NCI-H2081 treated with DMSO at 0.1 percent for 48 hours (cell line): ENCODE measurements around the gene PPP1R9A.

ENCODE experiments used
- DNase-seq: peaks from one replicate; lab custom pipeline; 2025; lab: John Stamatoyannopoulos, UW

PPP1R9A gene

DNA sequence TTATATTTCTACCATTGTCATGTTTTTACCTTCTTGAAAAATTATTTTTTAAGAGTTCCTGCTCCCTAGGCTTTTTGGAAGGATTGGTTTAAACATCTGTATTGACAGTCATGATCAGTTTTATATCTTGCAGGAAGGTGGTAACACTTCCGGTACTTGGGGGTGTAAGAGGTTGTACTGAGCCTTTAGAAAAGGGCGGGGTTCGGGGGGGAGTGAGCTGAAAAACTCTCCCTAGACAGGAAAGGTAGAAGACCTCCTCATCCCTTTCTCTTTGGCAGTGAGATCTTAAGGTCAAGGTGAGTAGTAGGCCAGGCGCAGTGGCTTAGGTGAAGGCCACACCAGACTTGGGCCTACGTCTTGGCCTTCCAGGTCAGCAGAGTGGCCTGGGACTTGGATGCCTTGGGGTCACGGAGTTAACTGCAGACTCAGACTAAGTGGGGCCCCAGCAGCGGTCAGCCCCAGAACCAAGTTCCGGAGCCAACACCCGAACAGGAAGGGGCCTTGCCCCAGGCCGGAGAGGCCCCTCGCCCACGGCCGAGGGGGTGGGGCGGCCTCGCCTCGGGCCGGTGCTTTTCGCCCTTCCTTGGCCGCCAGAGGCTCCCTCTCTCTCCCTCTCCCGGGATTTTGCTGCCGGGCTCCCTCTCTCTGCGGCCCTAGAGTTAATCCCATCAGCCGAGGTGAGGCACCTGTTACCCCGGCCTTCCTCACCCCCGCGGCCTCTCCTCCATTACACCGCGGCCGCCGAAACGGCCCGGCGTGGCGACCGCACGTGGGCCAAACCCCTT, at the start of gene PPP1R9A:
Gene PPP1R9A, plus strand, starts transcription at position 569 of the 785 bp plus-strand sequence. CDS start 2,520 bp downstream, outside the sequence.
- DNase-seq: peak; percentile 21

DNA sequence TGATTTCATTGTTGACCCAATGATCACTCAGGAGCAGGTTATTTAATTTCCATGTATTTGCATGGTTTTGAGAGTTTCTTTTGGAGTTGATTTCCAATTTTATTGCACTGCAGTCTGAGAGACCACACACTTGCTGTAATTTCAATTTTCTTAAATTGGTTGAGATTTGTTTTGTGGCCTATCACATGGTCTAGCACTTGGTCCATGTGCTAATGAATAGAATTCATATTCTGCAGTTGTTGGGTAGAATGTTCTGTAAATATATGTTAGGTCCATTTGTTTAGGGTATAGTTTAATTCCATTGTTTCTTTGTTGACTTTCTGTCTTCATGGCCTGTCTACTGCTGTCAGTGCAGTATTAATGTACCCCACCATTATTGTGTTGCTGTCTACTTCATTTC, 36.3 kb upstream of the PPP1R9A start:
- no peak for DNase-seq

DNA sequence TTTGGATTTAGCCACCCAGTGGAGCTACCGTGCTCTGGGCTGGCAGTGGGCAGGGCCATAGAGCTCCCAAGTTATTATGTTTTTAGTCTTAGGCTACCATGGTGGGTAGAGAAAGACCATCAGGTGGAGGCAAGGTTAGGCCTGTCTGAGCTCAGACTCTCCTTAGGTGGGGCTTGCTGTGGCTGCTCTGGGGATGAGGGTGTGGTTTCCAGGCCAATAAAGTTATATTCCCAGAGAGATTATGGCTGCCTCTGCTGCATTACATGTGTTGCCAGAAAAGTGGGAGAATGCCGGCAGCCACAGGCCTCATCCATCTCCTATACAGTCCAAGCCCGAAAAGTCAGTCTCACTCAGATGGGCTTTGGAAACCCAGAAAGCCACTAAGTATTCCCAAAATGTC, 34.2 kb upstream of the PPP1R9A start:
- no peak for DNase-seq

DNA sequence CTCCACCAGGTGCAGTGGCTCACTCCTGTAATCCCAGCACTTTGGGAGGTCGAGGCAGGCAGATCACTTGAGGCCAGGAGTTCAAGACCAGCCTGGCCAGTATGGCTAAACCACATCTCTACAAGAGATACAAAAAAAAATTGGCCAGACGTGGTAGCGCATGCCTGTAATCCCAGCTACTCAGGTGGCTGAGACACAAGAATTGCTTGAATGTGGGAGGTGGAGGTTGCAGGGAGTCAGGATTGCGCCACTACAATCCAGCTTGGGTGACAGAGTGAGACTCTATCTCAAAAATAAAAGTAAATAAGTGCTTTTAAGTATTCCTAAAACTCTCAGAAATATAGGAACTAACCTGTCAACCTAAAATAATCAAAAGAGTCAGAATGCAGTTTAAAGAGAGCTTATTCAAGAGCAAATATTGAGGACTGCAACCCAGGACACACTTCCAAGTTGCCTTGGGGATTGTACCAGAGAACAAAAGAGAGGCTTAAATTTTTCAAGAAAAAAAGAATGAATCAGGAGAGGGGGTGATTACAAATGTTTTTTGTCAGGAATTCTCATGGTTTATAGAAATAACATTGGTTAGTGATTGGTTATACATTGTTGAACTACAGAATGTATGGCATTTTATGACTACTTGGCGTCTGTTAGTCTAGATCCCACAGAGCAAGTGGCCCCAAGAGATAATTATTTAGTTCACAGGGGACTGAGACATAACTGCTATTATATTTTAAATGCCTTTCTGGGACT, 33.2 kb upstream of the PPP1R9A start:
- no peak for DNase-seq

DNA sequence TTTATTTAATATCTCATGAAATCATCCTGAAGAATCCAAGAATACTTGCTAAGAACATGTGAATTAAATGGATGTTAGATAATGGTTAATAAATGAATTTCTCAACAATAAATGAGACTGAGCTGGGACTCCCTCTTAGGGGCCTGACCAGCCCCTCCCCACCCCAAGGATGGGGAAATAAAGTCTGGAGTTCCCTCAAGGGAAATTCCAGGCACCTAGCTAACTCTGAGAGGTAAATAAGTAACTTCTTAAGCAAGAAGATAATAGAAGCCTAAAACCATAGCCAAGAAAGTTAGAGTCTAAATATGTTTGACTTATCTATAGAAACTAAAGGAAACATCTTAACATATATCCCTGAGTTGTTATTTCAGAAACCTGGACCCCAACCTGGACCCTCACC, 32.2 kb upstream of the PPP1R9A start:
- no peak for DNase-seq

DNA sequence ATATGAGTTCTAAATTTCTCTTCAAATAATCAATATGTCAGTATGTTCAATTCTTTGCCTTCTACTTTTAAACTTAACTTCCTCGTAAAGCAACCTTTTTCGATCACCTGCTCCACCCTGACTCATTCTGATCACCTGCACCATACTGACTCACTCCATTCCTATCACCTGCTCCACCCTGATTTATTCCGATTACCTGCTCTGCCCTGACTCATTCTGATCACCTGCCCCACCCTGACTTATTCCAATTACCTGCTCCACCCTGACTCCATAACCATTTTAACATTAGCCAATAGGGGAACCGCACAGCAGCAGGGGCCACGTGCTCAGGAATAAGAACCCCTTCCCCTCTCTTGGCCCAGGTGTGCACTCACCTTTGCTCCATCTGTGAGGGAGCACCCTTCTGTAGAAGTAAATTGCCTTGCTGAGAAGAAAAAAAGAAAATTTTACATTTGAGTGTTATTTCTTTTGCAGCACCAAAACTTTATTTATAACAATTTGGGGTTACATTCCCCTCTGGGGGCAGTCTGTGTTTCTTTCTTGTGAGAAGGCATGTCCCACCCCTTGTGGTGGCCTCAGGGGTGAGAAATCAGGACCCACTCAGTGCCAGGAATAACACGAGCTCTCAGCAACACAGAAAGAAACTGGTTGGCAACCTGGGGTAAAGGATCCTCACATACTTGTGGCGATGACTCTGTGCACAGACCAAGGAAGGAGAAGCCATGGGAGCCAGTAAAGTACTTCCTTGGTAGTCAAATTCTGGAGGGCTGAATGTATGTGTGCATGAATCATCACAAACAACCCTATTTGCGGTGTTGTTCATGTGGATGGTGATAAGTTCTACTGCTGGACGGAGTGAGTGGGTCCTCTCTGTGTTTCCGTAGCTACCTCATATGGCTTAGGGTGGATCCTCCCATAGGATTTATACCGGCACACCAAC, 29.4 kb upstream of the PPP1R9A start:
- DNase-seq: no peak

DNA sequence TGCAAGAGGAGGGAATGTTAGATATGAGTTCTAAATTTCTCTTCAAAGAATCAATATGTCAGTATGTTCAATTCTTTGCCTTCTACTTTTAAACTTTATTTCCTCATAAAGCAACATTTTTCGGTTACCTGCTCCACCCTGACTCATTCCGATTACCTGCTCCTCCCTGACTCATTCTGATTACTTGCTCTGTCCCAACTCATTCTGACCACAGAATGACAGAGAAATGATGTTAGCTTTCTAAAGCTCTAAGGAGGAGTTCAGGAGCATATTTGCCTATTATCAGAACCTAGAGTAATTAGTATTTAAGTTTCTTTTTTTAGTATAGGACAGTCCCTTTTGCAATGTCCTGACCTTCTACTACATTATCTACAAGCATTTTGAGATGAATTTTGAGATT, 24.5 kb upstream of the PPP1R9A start:
- no peak for DNase-seq

DNA sequence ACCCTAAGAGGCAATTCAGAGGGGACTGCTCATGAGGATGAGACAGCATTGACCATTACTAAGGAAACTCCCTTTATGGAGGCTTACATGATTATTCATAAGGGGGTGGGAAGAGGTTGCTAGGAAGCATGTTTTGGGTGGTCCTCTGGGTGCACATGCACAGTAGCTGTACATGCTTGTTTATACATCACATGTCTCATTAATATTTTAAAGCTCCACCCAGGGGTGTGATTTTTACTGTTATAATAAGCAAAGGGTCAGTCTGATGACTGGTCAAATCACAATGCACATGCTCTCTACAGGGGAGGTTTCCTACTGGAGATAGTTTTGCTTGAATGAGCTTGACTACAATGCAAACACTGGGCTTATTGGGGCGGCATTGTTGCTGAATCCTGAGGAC, 23.8 kb upstream of the PPP1R9A start:
- DNase-seq: no peak

DNA sequence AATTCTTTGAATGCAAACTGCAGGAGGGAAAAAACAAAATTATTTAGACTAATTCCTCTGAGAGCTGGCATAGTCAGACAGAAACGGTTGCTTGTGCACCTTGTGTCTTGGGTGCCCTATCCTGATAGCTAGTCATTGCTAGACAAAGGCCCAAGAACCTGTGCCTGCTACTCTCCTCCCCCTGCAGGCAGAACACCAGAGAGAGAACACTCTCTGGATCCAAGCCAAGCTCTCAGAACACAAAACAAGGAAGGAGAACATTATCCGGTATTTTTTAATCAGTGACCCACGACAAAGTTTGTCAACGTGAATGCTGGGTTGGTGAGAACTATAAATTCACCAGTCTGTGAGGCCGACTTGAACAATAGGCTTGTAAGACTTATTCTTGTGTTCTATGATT, 18.8 kb upstream of the PPP1R9A start:
- DNase-seq: no peak

DNA sequence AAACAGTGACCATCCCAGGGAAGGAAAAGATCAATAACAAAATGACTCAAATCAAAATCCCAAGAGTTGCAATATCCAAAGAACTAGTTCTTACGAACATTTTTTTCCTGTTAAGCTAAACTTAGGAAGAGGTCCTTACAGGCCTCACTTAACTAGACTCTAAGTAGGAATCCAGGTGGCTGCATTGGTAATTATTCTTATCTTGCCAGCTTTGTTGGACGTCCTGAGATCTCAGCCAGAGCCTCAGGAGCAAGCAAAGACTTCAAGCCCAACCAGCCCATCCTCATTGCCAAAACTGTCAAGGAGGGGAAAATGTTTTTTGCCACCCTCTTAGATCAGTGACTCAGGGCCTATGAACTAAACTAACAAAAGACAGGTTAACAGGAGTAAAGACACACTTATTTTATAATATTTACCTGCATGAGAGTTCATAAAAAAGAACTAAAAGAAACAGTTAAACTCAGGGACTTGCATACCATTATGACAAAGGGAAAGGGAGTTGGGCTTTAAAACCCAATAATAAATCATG, 18.3 kb upstream of the PPP1R9A start:
- no peak for DNase-seq

DNA sequence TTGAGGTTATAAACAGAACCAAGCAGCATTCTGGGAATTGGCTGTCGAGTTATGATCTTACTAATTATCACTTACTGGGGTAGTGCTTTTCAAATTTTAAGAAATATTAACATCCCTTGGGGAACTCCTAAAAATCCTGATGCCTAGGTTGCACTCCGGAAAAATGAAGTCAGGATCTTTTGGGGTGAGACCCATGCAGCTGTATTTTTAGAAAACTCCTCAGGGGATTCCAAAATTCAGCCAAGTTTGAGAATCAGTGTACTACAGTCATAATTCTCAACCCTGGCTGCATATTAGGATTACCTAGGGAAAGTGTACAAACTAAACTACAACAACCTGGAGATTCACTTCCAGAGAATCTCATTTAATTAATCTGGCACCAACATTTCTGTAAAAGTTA, 17.2 kb upstream of the PPP1R9A start:
- DNase-seq: no peak

DNA sequence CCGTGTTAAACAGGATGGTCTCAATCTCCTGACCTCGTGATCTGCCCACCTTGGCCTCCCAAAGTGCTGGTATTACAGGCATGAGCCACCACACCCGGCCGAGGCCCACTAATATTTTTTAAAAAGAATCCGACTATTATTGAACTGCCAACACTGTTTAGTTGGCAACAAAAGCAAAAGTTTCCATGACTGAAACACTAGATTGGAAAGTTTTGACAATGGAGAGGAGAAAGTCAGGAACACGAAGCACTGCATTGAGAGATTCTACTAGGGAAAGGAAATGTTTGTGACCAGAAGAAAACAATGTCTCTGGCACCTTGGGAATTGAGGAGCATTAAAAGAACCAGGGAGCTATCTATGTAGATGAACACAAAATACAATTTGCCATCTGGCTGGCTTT, 13.7 kb upstream of the PPP1R9A start:
- no peak for DNase-seq

DNA sequence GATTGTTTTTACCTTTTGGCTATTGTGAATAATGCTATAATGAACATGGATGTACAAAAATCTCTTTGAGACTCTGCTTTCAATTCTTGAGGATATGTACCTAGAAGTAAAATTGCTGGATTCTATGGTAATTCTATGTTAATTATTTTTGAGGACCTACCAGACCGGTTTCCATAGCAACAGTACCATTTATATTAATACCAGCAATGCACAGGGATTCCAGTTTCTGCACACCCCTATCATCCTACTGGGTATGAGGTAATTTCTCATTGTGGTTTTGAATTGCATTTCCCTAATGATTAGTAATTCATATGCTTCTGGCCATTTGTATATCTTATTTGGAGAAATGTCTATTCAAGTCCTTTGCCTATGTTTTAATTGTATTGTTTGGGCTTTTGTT, 9.9 kb upstream of the PPP1R9A start:
- no peak for DNase-seq

DNA sequence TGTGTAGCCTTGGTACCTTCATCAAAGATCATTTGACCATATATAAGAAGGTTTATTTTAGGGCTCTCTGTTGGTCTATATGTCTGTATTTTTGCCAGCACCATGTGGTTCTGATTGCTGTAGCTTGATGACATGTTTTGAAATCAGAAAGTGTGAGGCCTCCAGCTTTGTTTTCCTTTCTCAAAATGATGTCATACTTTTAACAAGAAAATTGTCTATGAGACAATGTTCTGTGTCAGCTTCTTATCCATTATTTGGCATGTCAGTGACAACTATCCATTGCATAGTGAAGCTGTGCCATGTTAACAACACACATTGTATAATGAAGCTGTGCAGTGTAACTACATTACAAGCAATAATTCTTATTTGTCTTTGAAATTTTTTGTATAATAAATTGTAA, 9.1 kb upstream of the PPP1R9A start:
- DNase-seq: no peak

DNA sequence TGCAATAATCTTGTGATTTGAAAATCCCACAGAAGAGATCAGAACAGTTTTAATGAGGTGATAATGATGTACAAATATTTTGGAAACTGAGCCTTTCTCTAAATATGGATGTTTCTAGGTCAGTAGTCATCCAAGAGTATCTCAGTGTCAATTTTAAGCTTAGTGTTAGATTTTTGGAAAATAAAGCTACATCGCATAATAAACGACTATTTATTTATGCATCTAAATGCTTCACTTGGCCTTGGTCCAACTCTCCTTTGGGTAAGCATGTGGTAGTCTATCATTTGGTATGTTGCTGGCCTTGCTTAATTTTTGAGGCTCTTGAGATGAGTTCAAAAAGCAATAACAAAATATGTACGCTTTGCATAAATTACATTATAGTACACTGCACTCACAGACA, 5.4 kb upstream of the PPP1R9A start:
- no peak for DNase-seq

DNA sequence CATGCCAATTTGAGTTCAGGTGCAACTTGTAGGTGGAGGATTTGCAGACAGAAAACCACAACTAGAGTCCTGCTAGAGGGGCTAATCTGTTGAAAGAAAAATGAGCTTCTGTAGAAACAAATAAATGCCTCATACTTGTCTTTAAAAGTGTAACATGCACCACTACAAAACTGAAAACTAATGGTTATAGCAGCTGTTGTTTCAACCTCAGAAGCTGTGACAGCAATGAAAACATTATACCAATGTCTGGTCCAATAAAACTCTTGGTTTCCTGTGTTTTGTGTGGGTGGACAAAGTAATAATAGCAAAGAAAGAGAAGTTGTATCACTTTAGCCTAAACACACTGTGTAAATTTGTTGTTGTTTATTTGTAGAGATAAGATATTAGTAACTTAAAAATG, 3.4 kb upstream of the PPP1R9A start:
- DNase-seq: no peak

DNA sequence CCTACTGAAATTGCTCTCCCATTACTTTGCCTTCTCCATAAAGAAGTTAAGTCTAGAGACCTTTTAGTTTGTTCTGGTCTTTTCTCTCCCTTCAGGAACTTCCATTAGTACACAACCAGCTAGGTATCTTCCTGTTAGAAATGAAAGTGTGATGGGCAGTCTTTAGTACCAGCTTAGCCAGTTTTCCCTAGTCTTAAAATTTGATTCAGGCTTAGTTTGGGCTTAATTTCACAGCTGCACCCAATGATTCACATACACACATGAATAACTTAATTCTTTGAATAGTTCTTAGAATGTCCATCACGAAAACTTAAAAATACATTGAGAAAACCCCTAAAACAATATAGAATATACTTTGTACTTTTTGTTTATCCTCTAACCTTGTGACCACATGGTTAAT, 2.4 kb upstream of the PPP1R9A start:
- no peak for DNase-seq

DNA sequence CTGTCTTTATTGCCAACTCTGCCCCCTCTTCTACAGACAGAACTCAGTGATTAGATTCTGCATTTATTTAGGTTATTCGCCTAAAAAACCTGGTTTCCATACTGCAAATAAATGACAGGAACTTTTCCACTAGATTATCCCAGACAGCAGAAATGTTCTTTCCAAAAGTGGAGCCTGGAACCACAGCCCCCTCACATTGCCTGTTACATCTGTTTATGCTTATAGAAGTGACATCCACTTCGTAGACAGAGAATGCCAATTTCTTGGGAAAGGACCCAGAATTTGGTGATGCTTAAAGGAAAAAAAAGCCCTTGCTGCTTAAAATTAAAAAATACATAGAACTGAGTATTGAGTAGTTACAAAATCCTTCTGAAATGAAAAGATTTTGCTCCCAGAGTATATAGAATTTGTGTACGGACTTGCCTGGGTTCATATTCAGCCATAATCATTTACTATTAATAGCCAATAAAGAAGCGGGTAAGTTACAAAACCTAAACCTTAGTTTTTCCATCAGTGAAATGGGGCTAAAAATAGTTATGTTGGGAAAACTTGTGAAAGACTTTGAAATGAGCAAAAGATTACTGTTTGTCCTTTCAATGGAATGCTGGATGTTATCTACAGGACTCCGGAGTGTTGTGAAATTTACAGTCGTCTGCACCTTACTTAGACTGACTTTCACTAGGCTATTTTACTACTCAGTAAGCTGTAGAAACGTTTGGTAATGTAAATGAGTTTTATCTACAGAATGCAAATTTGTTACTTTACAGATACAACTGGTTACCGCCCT, 1.1 kb upstream of the PPP1R9A start:
- DNase-seq: no peak

DNA sequence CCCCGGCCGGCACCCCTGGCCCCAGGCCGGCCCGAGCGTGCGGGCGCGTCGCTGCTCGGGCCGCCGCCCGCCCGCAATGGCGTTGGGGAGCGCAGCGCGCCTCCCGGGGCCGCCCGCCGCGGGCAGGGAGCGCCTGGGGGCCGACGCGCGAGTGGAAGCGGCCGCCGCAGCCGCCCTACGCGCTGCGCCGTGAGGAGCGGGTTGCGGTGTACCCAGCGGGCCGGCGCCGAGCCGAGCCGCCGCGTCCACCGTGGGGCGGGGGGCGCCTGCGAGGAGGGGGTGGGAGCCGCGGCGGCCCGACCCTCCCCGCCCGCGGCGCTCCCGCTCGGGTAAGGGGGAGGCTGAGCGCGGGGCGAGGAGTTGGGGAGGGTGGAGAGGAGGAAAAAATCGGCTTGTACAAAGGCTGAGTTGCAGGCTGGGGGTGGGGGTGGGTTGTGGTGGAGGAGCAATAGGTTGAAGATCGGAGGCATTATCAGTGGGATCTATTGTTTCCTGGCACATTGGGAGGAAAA, 473 bp downstream of the PPP1R9A start:
- DNase-seq: no peak

DNA sequence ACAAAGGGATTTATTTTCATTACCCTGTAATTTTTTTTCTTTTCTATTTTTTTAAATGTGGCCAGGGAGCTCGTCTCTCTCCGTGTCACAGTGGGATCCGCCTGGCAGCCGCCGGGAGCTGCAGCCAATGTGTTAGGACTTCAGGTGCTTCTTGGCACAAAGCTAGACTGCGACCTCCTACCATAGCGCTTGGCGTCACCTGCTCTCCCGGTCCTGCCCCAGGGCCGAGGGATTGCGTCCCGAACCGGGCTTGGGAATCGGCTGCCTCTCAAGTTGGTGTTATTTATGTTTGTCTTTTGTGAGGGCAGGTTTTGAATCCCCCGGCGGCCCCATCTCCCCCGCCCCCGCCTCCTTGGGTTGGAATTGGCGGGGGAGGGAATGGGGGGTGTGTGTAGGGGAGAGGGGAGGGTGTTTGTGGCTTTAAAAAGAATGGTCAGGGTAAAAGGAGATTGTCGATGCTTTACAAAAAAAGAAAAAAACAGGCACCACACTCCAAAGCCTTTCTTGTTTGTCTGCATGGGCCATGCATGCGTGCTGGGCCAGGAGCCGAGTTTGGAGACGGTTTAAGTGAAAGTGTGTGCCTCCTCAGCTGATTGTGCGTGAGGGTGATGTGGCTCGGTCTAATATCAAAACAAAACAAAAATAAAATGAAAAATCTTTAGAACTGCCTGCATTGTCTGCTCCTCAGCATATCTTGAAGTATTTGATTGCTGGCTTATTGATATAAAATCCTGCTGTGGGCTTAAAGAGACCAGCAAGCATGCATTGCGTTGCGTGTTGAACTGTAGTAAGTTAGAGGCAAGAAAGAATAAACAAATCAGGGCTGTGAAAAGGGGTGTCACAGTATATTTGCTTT, 1.2 kb downstream of the PPP1R9A start:
- peak; percentile 50 for DNase-seq
